Keratinocyte (primary cell): ENCODE results near the gene FAM219A.

ENCODE experiments used
- CTCF ChIP-seq, 3 experiments: IDR thresholded peaks in 1 of 3; conservative IDR thresholded peaks in 1 of 3; optimal IDR thresholded peaks in 1 of 3; 2 replicates in 2 of 3; 3 replicates in 1 of 3; pipeline versions ENCODE3 to v1.5.1; 2011; ENCODE audit warnings: low read length in 3 of 3, mild to moderate bottlenecking in 3 of 3, moderate library complexity in 2 of 3, control low read depth in 1 of 3, inconsistent platforms in 1 of 3; ENCODE audit not compliant: insufficient read depth in 2 of 3; ENCODE audit errors: extremely low read depth in 1 of 3
- EZH2 ChIP-seq: IDR thresholded peaks from one replicate; pipeline ENCODE4 v1.6.1; 2012; ENCODE audit warnings: inconsistent platforms, mild to moderate bottlenecking, low read length, moderate library complexity

GRCh38 chr9:34381323-34381722 is 77.0 kb downstream of the FAM219A start:
- no peak for TF ChIP-seq CTCF (optimal IDR thresholded peaks at IDR 0.05 in 1 of 3, IDR thresholded peaks at IDR 0.05 in 1 of 3, conservative IDR thresholded peaks at IDR 0.05 in 1 of 3; ENCODE audit: extremely low read depth in 1 of 3, insufficient read depth in 2 of 3, low read length in 3 of 3)
- no peak for TF ChIP-seq EZH2
